OCI-LY7 (cell line): ENCODE data around the gene NCAM1. TPM values are rescaled to one million over a fixed set of nuclear protein-coding genes. Genes with fewer than 3 reads are reported as not detected.

Experiments
- BruUV-seq: library from RNA; stranded (reverse); fragments of 400-500 nt; replicated peaks from 2 replicates; lab custom pipeline; 2021; lab: Mats Ljungman, UMichigan
- CTCF ChIA-PET: fragments of 300-600 bp; sonication (Branson Sonifier 250); formaldehyde crosslinking; loops from one replicate; lab custom pipeline; 2022; ENCODE audit warnings: antibody characterized with exemption; ENCODE audit not compliant: unreplicated experiment; lab: Charles Lee
- POLR2A ChIA-PET: fragments of 300-600 bp; sonication (Branson Sonifier 250); formaldehyde crosslinking; loops from one replicate; lab custom pipeline; 2022; ENCODE audit warnings: antibody characterized with exemption; lab: Charles Lee
- DNase-seq: peaks from one replicate; pipeline ENCODE4 v3.0.0-alpha.2; 2015; ENCODE audit warnings: low spot score
- H2AFZ ChIP-seq: fragments of 200-600 bp; sonication (generic), shearing (Covaris generic); 2 replicates; pipeline ENCODE4 v1.6.1; 2014; ENCODE audit warnings: mild to moderate bottlenecking, antibody characterized with exemption, low read length, moderate library complexity
- H3K27ac ChIP-seq: fragments of 200-600 bp; sonication (generic); 2 replicates; pipeline ENCODE4 v1.5.1; 2014; ENCODE audit warnings: mixed run types, low read depth, mild to moderate bottlenecking, moderate library complexity, low read length, inconsistent platforms; ENCODE audit not compliant: poor library complexity, severe bottlenecking
- H3K36me3 ChIP-seq: fragments of 200-600 bp; sonication (generic); 2 replicates; pipeline ENCODE4 v1.6.1; 2014; ENCODE audit warnings: mild to moderate bottlenecking, antibody characterized with exemption, low read length, moderate library complexity, mixed read lengths; ENCODE audit not compliant: insufficient read depth
- H3K4me1 ChIP-seq: fragments of 200-600 bp; sonication (generic); 2 replicates; pipeline ENCODE4 v1.5.1; 2014; ENCODE audit warnings: mild to moderate bottlenecking, low read length; ENCODE audit not compliant: insufficient read depth, poor library complexity, severe bottlenecking
- H3K4me2 ChIP-seq: fragments of 200-600 bp; sonication (generic); 2 replicates; pipeline ENCODE4 v1.6.1; 2014; ENCODE audit warnings: mild to moderate bottlenecking, low read length
- H3K4me3 ChIP-seq: fragments of 200-600 bp; sonication (generic); 2 replicates; pipeline ENCODE4 v1.5.1; 2014; ENCODE audit warnings: mild to moderate bottlenecking, low read depth, low read length; ENCODE audit not compliant: poor library complexity, severe bottlenecking
- H3K79me2 ChIP-seq: fragments of 200-600 bp; sonication (generic); 2 replicates; pipeline ENCODE4 v1.6.1; 2016; ENCODE audit warnings: low read depth, mild to moderate bottlenecking, low read length, moderate library complexity, mixed read lengths; ENCODE audit not compliant: insufficient read depth
- H3K9me2 ChIP-seq: fragments of 200-600 bp; sonication (generic); 2 replicates; pipeline ENCODE4 v1.6.1; 2016; ENCODE audit warnings: mild to moderate bottlenecking, low read length, mixed read lengths; ENCODE audit not compliant: insufficient read depth
- H3K9me3 ChIP-seq: fragments of 200-600 bp; sonication (generic); 2 replicates; pipeline ENCODE4 v1.6.1; 2014; ENCODE audit warnings: mild to moderate bottlenecking, mixed run types, low read length, mixed read lengths
- H4K20me1 ChIP-seq: fragments of 200-600 bp; sonication (generic); 2 replicates; pipeline ENCODE4 v1.6.1; 2014; ENCODE audit warnings: mild to moderate bottlenecking, antibody characterized with exemption, low read length, moderate library complexity, mixed read lengths; ENCODE audit not compliant: insufficient read depth
- CTCF ChIP-seq: fragments of 200-600 bp; sonication (generic); conservative IDR thresholded peaks from 2 replicates; pipeline ENCODE4 v1.5.1; 2014; ENCODE audit warnings: mild to moderate bottlenecking, antibody characterized with exemption, low read length, moderate library complexity, mixed read lengths
- EZH2phosphoT487 ChIP-seq: fragments of 200-600 bp; sonication (generic); IDR thresholded peaks from 2 replicates; pipeline ENCODE4 v1.6.1; 2018; ENCODE audit warnings: low read depth, borderline replicate concordance, mild to moderate bottlenecking, mixed run types, antibody characterized with exemption, low read length, moderate library complexity, mixed read lengths
- intact Hi-C: fragments of 100-400 bp; cut with micrococcal nuclease; formaldehyde crosslinking; loops from one replicate; pipeline ENCODE4 v1.10.0; 2022; ENCODE audit not compliant: unreplicated experiment
- total RNA-seq, 2 experiments: library from RNA; depleted of rRNA in 1 of 2; stranded (reverse); fragments of >200 nt in 1 of 2; shearing (Covaris generic) in 1 of 2; gene quantifications; 2 replicates each; pipeline ENCODE4 v1.2.3, GENCODE V29; 2014 to 2022

NCAM1 gene
- total RNA-seq, 2 experiments from 2014 or later: not detected

- intact Hi-C loops: no loop called here
Observed at GRCh38 chr11:113278481-113278880, 317.3 kb downstream of the NCAM1 start.

GRCh38 chr11:113278925-113279324, 317.7 kb downstream of the NCAM1 start:
- H2AFZ ChIP-seq: no peak overlapping the region
- no peak overlapping the region for H3K4me3 ChIP-seq
- CTCF ChIA-PET: no interaction called here
- POLR2A ChIA-PET: no interaction called here
- no peak for TF ChIP-seq CTCF
- TF ChIP-seq EZH2phosphoT487: no peak
- no peak overlapping the region for H3K27ac ChIP-seq
- no peaks in the 10 kb centered on the region for H3K79me2 ChIP-seq
- no peaks in the 10 kb centered on the region for H3K4me1 ChIP-seq
- H3K9me3 ChIP-seq: no peaks in the 10 kb centered on the region
- no TSS peak for BruUV-seq
- intact Hi-C loops: no loop called here
- H3K9me2 ChIP-seq: no peaks in the 10 kb centered on the region
- H4K20me1 ChIP-seq: no peaks in the 10 kb centered on the region
- no peak overlapping the region for H3K4me2 ChIP-seq
- no peaks in the 10 kb centered on the region for H3K36me3 ChIP-seq
- DNase-seq: no peak

More at GRCh38 chr11:113278481-113278880, 317.3 kb downstream of the NCAM1 start:
- DNase-seq: no peak
- CTCF ChIA-PET: no interaction called here
- TF ChIP-seq CTCF (no peak), EZH2phosphoT487 (no peak)
- Histone ChIP-seq H4K20me1 (no peaks in the 10 kb centered on the region), H3K79me2 (no peaks in the 10 kb centered on the region), H2AFZ (no peak overlapping the region), H3K4me1 (no peaks in the 10 kb centered on the region), H3K27ac (no peak overlapping the region), H3K36me3 (no peaks in the 10 kb centered on the region), H3K9me2 (no peaks in the 10 kb centered on the region), H3K9me3 (no peaks in the 10 kb centered on the region), H3K4me2 (no peak overlapping the region), H3K4me3 (no peak overlapping the region)
- BruUV-seq: no TSS peak
- POLR2A ChIA-PET: no interaction called here

GRCh38 chr11:113279591-113279990, 318.4 kb downstream of the NCAM1 start:
- H3K4me1 ChIP-seq: no peaks in the 10 kb centered on the region
- H3K4me2 ChIP-seq: no peak overlapping the region
- H3K9me2 ChIP-seq: no peaks in the 10 kb centered on the region
- H4K20me1 ChIP-seq: no peaks in the 10 kb centered on the region
- ChIA-PET POLR2A (no interaction called here), CTCF (no interaction called here)
- TF ChIP-seq CTCF: no peak
- TF ChIP-seq EZH2phosphoT487: no peak
- intact Hi-C loops: no loop called here
- no peaks in the 10 kb centered on the region for H3K79me2 ChIP-seq
- H3K9me3 ChIP-seq: no peaks in the 10 kb centered on the region
- no peak for DNase-seq
- H3K4me3 ChIP-seq: no peak overlapping the region
- no peak overlapping the region for H3K27ac ChIP-seq
- H2AFZ ChIP-seq: no peak overlapping the region
- no peaks in the 10 kb centered on the region for H3K36me3 ChIP-seq
- BruUV-seq: no TSS peak
